ENCODE measurements around the gene SHB. TPM values are rescaled to one million over a fixed set of nuclear protein-coding genes. Genes with fewer than 3 reads are reported as not detected.
"Not testable (repeated sequence)": the region's sequence is repeated elsewhere in the genome, so short reads cannot be mapped to it uniquely, and the experiment has no call there.

Gene SHB
- polyA plus RNA-seq, 1 donor (not counting 4 experiments of a cell fraction or from before 2014, with no cell fraction given), result 10.9 TPM

- DNase-seq (ENCODE audit: low read depth, low spot score), result no peak
- Histone ChIP-seq H3K9me1 (ENCODE audit: control insufficient read depth, extremely low read depth, insufficient read depth, low read length) (no peaks in the 10 kb centered on the region), H3K4me3 (ENCODE audit: control insufficient read depth in 2 of 3, extremely low read depth in 1 of 3, insufficient read depth in 2 of 3, low read depth in 1 of 3, low read length in 3 of 3) (no peak overlapping the region), H4K20me1 (ENCODE audit: control insufficient read depth, extremely low read depth, insufficient read depth, low read length) (no peaks in the 10 kb centered on the region), H3K79me2 (ENCODE audit: control insufficient read depth, insufficient read depth, low read length) (peaks cover 25% of the 10 kb centered on the region), H3K9ac (ENCODE audit: control insufficient read depth, extremely low read depth, insufficient read depth, low read length) (no peak overlapping the region), H3K4me2 (ENCODE audit: control insufficient read depth, extremely low read depth, insufficient read depth, low read depth, low read length) (no peak overlapping the region), H2AFZ (ENCODE audit: control insufficient read depth, low read length) (no peak overlapping the region), H3K4me1 (ENCODE audit: control insufficient read depth, extremely low read depth, insufficient read depth, low read length) (peaks cover 7% of the 10 kb centered on the region), H3K9me3 (ENCODE audit: control insufficient read depth, low read depth, low read length) (no peaks in the 10 kb centered on the region), H3K27ac (ENCODE audit: control insufficient read depth, insufficient read depth, low read length) (no peak overlapping the region), H3K27me3 (ENCODE audit: control insufficient read depth, extremely low read depth, insufficient read depth, low read length) (no peaks in the 10 kb centered on the region), H3K36me3 (ENCODE audit: control insufficient read depth in 2 of 2, extremely low read depth in 1 of 2, insufficient read depth in 2 of 2, low read length in 2 of 2) (peaks cover 7 to 13% of the 10 kb centered on the region in 2 experiments)
- FAIRE-seq, result no peak
- dilution Hi-C loops (cut with MboI; ENCODE audit: extremely low pct_ligation_motif_present, low sequenced_read_pairs), result no loop called here
- TF ChIP-seq CTCF (optimal IDR thresholded peaks at IDR 0.05 in 1 of 3, IDR thresholded peaks at IDR 0.05 in 1 of 3, conservative IDR thresholded peaks at IDR 0.05 in 1 of 3; ENCODE audit: extremely low read depth in 1 of 3, insufficient read depth in 2 of 3, low read length in 3 of 3), result no peak
- no peak for TF ChIP-seq EZH2 (IDR thresholded peaks at IDR 0.05; ENCODE audit: low read length)
These were observed 171.4 kb downstream of the SHB start for GRCh38 chr9:37897665-37898064.

- Histone ChIP-seq H2AFZ (ENCODE audit: control insufficient read depth, low read length) (no peak overlapping the region), H3K9me3 (ENCODE audit: control insufficient read depth, low read depth, low read length) (no peaks in the 10 kb centered on the region), H3K27ac (ENCODE audit: control insufficient read depth, insufficient read depth, low read length) (no peak overlapping the region), H4K20me1 (ENCODE audit: control insufficient read depth, extremely low read depth, insufficient read depth, low read length) (no peaks in the 10 kb centered on the region), H3K9ac (ENCODE audit: control insufficient read depth, extremely low read depth, insufficient read depth, low read length) (no peak overlapping the region), H3K9me1 (ENCODE audit: control insufficient read depth, extremely low read depth, insufficient read depth, low read length) (no peaks in the 10 kb centered on the region), H3K4me1 (ENCODE audit: control insufficient read depth, extremely low read depth, insufficient read depth, low read length) (no peaks in the 10 kb centered on the region), H3K79me2 (ENCODE audit: control insufficient read depth, insufficient read depth, low read length) (peaks cover 9% of the 10 kb centered on the region), H3K4me2 (ENCODE audit: control insufficient read depth, extremely low read depth, insufficient read depth, low read depth, low read length) (no peak overlapping the region), H3K27me3 (ENCODE audit: control insufficient read depth, extremely low read depth, insufficient read depth, low read length) (no peaks in the 10 kb centered on the region), H3K4me3 (ENCODE audit: control insufficient read depth in 2 of 3, extremely low read depth in 1 of 3, insufficient read depth in 2 of 3, low read depth in 1 of 3, low read length in 3 of 3) (no peak overlapping the region), H3K36me3 (ENCODE audit: control insufficient read depth in 2 of 2, extremely low read depth in 1 of 2, insufficient read depth in 2 of 2, low read length in 2 of 2) (peaks cover 3 to 16% of the 10 kb centered on the region in 2 experiments)
- dilution Hi-C loops (cut with MboI; ENCODE audit: extremely low pct_ligation_motif_present, low sequenced_read_pairs), result no loop called here
- DNase-seq (ENCODE audit: low read depth, low spot score) (no peak), FAIRE-seq (no peak)
- TF ChIP-seq CTCF (optimal IDR thresholded peaks at IDR 0.05 in 1 of 3, IDR thresholded peaks at IDR 0.05 in 1 of 3, conservative IDR thresholded peaks at IDR 0.05 in 1 of 3; ENCODE audit: extremely low read depth in 1 of 3, insufficient read depth in 2 of 3, low read length in 3 of 3) (no peak), EZH2 (IDR thresholded peaks at IDR 0.05; ENCODE audit: low read length) (no peak)
These were observed 177.0 kb downstream of the SHB start for GRCh38 chr9:37892063-37892462.

GRCh38 chr9:37891042-37891441, 178.0 kb downstream of the SHB start:
- FAIRE-seq; dilution Hi-C loops (cut with MboI; ENCODE audit: extremely low pct_ligation_motif_present, low sequenced_read_pairs); H3K9me1 ChIP-seq (ENCODE audit: control insufficient read depth, extremely low read depth, insufficient read depth, low read length); H3K9ac ChIP-seq (ENCODE audit: control insufficient read depth, extremely low read depth, insufficient read depth, low read length); H3K4me1 ChIP-seq (ENCODE audit: control insufficient read depth, extremely low read depth, insufficient read depth, low read length); H3K4me3 ChIP-seq (ENCODE audit: control insufficient read depth in 2 of 3, extremely low read depth in 1 of 3, insufficient read depth in 2 of 3, low read depth in 1 of 3, low read length in 3 of 3); DNase-seq (ENCODE audit: low read depth, low spot score); H3K4me2 ChIP-seq (ENCODE audit: control insufficient read depth, extremely low read depth, insufficient read depth, low read depth, low read length); H3K27me3 ChIP-seq (ENCODE audit: control insufficient read depth, extremely low read depth, insufficient read depth, low read length); H4K20me1 ChIP-seq (ENCODE audit: control insufficient read depth, extremely low read depth, insufficient read depth, low read length); H3K79me2 ChIP-seq (ENCODE audit: control insufficient read depth, insufficient read depth, low read length); H2AFZ ChIP-seq (ENCODE audit: control insufficient read depth, low read length); H3K27ac ChIP-seq (ENCODE audit: control insufficient read depth, insufficient read depth, low read length); H3K9me3 ChIP-seq (ENCODE audit: control insufficient read depth, low read depth, low read length): not testable (repeated sequence)
- H3K36me3 ChIP-seq (ENCODE audit: control insufficient read depth in 2 of 2, extremely low read depth in 1 of 2, insufficient read depth in 2 of 2, low read length in 2 of 2), result peaks cover 3 to 15% of the 10 kb centered on the region in 2 experiments
